ENCODE data around the gene DNAJB6.

The DNAJB6 gene

GRCh38 chr7:157368955-157369354 is 32.2 kb downstream of the DNAJB6 start:
- no peak for TF ChIP-seq CTCF (IDR thresholded peaks at IDR 0.05; ENCODE audit: low read depth, low read length)
- DNase-seq (ENCODE audit: extremely low read depth, low read depth), result no peak

DNA sequence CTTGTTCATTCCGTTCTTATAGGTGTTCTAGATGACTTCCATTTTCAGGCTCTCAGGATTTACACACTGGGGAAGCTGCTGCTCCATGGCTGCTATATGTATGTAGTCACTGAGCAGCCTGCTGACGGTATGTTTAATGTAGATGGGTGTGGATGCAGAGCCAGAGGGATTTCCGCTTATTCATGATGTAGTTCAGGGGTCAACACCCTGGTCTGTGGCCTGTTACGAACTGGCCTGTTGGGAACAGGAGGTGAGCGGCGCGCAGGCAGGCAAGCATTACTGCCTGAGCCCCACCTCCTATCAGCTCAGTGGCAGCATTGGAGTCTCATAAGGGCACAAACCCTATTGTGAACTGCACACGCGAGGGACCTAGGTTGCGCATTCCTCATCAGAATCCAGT is 33.9 kb downstream of the DNAJB6 start:
- TF ChIP-seq CTCF (IDR thresholded peaks at IDR 0.05; ENCODE audit: low read depth, low read length), result no peak

DNA sequence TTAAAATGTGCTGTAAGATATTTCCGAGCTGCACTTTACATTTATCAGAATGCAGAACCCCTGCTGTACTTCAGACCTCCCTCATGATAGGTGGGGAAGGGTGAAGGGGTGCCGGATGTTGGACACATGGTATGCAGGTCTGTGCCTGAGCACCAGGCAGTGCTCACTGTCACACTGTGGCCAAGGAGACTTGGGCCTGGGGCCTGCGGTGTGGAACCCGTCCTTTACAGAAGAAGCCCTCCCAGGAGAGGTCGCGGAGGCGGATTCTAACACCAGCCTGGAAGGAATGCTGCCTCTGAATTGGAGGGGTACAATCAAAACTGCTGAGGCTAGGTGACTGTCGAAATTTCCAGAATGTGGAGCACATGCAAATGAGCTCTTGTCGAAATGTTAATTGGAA is 34.5 kb downstream of the DNAJB6 start:
- TF ChIP-seq CTCF (IDR thresholded peaks at IDR 0.05; ENCODE audit: low read depth, low read length), result no peak
- no peak for DNase-seq (ENCODE audit: extremely low read depth, low read depth)

More for the DNA sequence above, 33.9 kb downstream of the DNAJB6 start:
- no peak for DNase-seq (ENCODE audit: extremely low read depth, low read depth)

GRCh38 chr7:157372300-157373232 is 35.8 kb downstream of the DNAJB6 start:
- DNase-seq (ENCODE audit: extremely low read depth, low read depth), result no peak
- no peak for TF ChIP-seq CTCF (IDR thresholded peaks at IDR 0.05; ENCODE audit: low read depth, low read length)

- no peak for TF ChIP-seq CTCF (IDR thresholded peaks at IDR 0.05; ENCODE audit: low read depth, low read length)
- DNase-seq (ENCODE audit: extremely low read depth, low read depth), result no peak
These were observed 36.7 kb downstream of the DNAJB6 start for GRCh38 chr7:157373493-157373892.

DNA sequence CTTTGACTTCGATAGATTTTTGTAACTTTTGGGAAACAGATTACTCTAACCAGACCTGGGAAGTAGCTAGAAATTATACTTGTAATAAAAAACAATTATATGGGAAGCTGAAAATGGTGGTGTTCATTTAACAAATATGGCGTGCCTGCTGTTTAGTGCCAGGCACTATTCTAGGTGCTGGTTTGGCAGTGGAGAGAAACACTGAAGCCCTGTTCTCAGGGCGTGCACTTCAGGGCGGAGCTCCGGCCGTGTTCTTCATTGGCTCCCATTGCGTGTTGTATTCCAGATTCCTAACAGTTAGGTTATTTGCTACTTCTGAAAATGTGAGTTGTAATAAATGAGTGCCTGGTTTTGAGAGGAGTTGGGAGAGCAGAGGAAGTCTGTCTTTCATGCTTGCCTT is 38.6 kb downstream of the DNAJB6 start:
- DNase-seq (ENCODE audit: extremely low read depth, low read depth), result no peak
- TF ChIP-seq CTCF (IDR thresholded peaks at IDR 0.05; ENCODE audit: low read depth, low read length), result no peak

DNA sequence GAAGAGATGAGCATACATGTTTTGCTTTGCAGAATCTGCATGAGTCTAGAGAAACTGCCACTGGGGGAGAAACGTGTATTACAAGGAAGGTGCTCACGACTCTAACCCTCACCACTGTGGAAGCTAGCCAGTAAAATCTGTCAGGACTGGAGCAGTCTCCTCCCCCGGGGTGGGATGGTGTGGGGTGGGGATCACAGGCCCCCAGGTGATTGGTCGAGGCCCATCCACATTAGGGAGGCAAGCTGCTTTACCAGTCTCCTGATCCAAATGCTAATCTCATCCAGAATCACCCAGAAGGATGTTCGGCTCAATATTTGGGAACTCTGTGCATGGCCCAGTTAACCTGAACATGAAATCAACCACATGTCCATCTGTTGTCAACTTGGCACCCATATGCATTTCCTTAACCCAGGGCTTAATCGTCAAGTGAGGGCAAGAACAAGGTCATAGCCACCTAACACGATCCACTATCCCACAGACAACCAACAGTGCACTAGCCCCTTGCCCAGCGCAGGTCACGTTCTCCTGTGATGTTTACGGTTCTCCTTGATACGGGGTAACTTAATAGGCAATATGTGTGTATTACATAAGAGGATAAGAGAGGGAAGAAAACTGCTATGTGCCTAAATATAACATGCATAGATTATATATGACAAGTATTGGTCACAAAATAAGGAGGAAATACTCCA is 40.8 kb downstream of the DNAJB6 start:
- no peak for TF ChIP-seq CTCF (IDR thresholded peaks at IDR 0.05; ENCODE audit: low read depth, low read length)
- no peak for DNase-seq (ENCODE audit: extremely low read depth, low read depth)
